Spleen (tissue), 11 donors: ENCODE measurements around the gene FREM2. TPM values are rescaled to one million over a fixed set of nuclear protein-coding genes. Genes with fewer than 3 reads are reported as not detected.

Source experiments
- DNase-seq: peaks from one replicate; pipeline ENCODE4 v3.0.0-alpha.2; 2020
- H3K27ac ChIP-seq, 8 donors: fragments of 200-600 bp; sonication (generic) in 7 of 8; 1 replicate in 4 of 8; 2 replicates in 4 of 8; pipeline versions ENCODE4 v1.5.0 to v1.8.0; 2016 to 2021; ENCODE audit warnings: inconsistent platforms in 4 of 8, mild to moderate bottlenecking in 4 of 8, moderate library complexity in 1 of 8
- H3K27me3 ChIP-seq, 7 donors: fragments of 200-600 bp; sonication (generic) in 6 of 7; replicated peaks in 1 of 7; 1 replicate in 4 of 7; 2 replicates in 3 of 7; pipeline versions ENCODE4 v1.5.0 to v1.8.0; 2016 to 2021; ENCODE audit warnings: inconsistent platforms in 3 of 7, mild to moderate bottlenecking in 1 of 7
- H3K36me3 ChIP-seq, 6 donors: fragments of 200-600 bp; sonication (generic) in 5 of 6; 1 replicate in 4 of 6; 2 replicates in 2 of 6; pipeline versions ENCODE4 v1.5.0 to v1.8.0; 2016 to 2021; ENCODE audit warnings: inconsistent platforms in 2 of 6
- H3K4me1 ChIP-seq, 6 donors: fragments of 200-600 bp; sonication (generic) in 5 of 6; 1 replicate in 3 of 6; 2 replicates in 3 of 6; pipeline versions ENCODE4 v1.5.0 to v1.8.0; 2016 to 2021; ENCODE audit warnings: inconsistent platforms in 3 of 6
- H3K4me3 ChIP-seq, 8 donors: fragments of 200-600 bp; sonication (generic) in 7 of 8; 1 replicate in 4 of 8; 2 replicates in 4 of 8; pipeline versions ENCODE4 v1.5.0 to v1.8.0; 2016 to 2021; ENCODE audit warnings: inconsistent platforms in 4 of 8, mild to moderate bottlenecking in 4 of 8, moderate library complexity in 2 of 8
- H3K9me3 ChIP-seq, 8 donors: fragments of 200-600 bp; sonication (generic) in 7 of 8; 1 replicate in 4 of 8; 2 replicates in 4 of 8; pipeline versions ENCODE4 v1.5.0 to v1.8.0; 2016 to 2021; ENCODE audit warnings: inconsistent platforms in 4 of 8
- CTCF ChIP-seq, 11 experiments: fragments of 200-600 bp in 7 of 11; fragments of 450-650 bp in 4 of 11; sonication (generic) in 4 of 11; IDR thresholded peaks in 8 of 11; conservative IDR thresholded peaks in 3 of 11; 1 replicate in 7 of 11; 2 replicates in 4 of 11; pipeline versions ENCODE4 v1.4.0 to v1.8.0; 2016 to 2021; ENCODE audit warnings: antibody characterized with exemption in 11 of 11, inconsistent platforms in 4 of 11, mild to moderate bottlenecking in 1 of 11
- POLR2A ChIP-seq, 3 donors: fragments of 450-650 bp; IDR thresholded peaks; one replicate each; pipeline ENCODE4 v1.5.1; 2017; ENCODE audit warnings: antibody characterized with exemption in 3 of 3, mild to moderate bottlenecking in 1 of 3
- POLR2AphosphoS5 ChIP-seq, 3 donors: sonication (generic); formaldehyde crosslinking; IDR thresholded peaks; one replicate each; pipeline ENCODE4 v1.5.1; 2017; ENCODE audit warnings: antibody characterized with exemption in 3 of 3
- WGBS, 5 donors: extraction: QIAGEN DNeasy Blood & Tissue Kit in 3 of 5; methylation state at CpG; one replicate each; pipeline versions ENCODE4 v1.1.5 to v1.1.7; 2013 to 2018; 5-methylcytosine and 5-hydroxymethylcytosine counted together
- intact Hi-C: fragments of 100-400 bp; cut with DNase I; formaldehyde crosslinking; loops from one replicate; pipeline ENCODE4 v1.15.0; 2023; ENCODE audit warnings: low total_unique reads
- polyA plus RNA-seq, 3 donors: library from polyadenylated mRNA; stranded (reverse); fragments of 200-250 nt; gene quantifications; one replicate each; pipeline ENCODE4 v1.2.1, GENCODE V29; 2013
- total RNA-seq, 7 donors: library from RNA; depleted of rRNA in 3 of 7; stranded (reverse); fragments of >200 nt in 3 of 7; fragmentation: NEBNext Ultra II Directional in 4 of 7; extraction: Animal tissue kit (Norgen Biotek cat#: 25700) in 4 of 7; gene quantifications; one replicate each; pipeline versions ENCODE4 v1.1.0 to v1.2.1, GENCODE V29; 2016 to 2021
- donor health status: healthy with polysubstance abuse.
- donor health status: DM: no; HTN: no; CAD: no; lungs with moderate emphysema.
- donor health status: DM: no; HTN: no; CAD: no.
- donor health status: Bipolar disorder and iron deficiency.
- donor health status: healthy.
- donor health status: DM: no; HTN: no; CAD: no.
- donor health status: DM: yes; HTN: yes; CAD: no.

Gene FREM2
- total and polyA plus RNA-seq, 10 donors: 0.03 to 0.93 (median 0.21) TPM; not detected in 2

GRCh38 chr13:38804061-38804460 lies 117.2 kb downstream of the FREM2 start:
- Histone ChIP-seq H3K4me1 (no peaks in the 10 kb centered on the region), H3K27me3 (no peaks in the 10 kb centered on the region), H3K27ac (no peak overlapping the region), H3K36me3 (no peaks in the 10 kb centered on the region), H3K9me3 (peaks cover 6 to 46% (median 35%) of the 10 kb centered on the region in 8 donors), H3K4me3 (no peak overlapping the region)
- intact Hi-C loops: no loop called here
- WGBS, 5 donors: 87 to 95% (median 92%) methylated on average over 2 of the region's 2 CpGs
- no peak for TF ChIP-seq POLR2AphosphoS5 (IDR thresholded peaks at IDR 0.05)
- no peak for TF ChIP-seq CTCF (IDR thresholded peaks at IDR 0.05 in 8 of 11, conservative IDR thresholded peaks at IDR 0.05 in 3 of 11)
- TF ChIP-seq POLR2A (IDR thresholded peaks at IDR 0.05): no peak
- no peak for DNase-seq

GRCh38 chr13:38804536-38804935 lies 117.7 kb downstream of the FREM2 start:
- no peak for DNase-seq
- Histone ChIP-seq H3K4me1 (no peaks in the 10 kb centered on the region), H3K27me3 (no peaks in the 10 kb centered on the region), H3K36me3 (no peaks in the 10 kb centered on the region), H3K4me3 (no peak overlapping the region), H3K9me3 (peaks cover 8 to 50% (median 40%) of the 10 kb centered on the region in 8 donors), H3K27ac (no peak overlapping the region)
- 69 to 81% (median 76%) methylated on average over 1 of the region's 1 CpG for WGBS, 5 donors
- no peak for TF ChIP-seq CTCF (IDR thresholded peaks at IDR 0.05 in 8 of 11, conservative IDR thresholded peaks at IDR 0.05 in 3 of 11)
- no peak for TF ChIP-seq POLR2A (IDR thresholded peaks at IDR 0.05)
- no peak for TF ChIP-seq POLR2AphosphoS5 (IDR thresholded peaks at IDR 0.05)
- intact Hi-C loops: no loop called here

- H3K27me3 ChIP-seq: no peaks in the 10 kb centered on the region
- no peak overlapping the region for H3K4me3 ChIP-seq
- 38 to 79% (median 63%) methylated on average over 1 of the region's 1 CpG for WGBS, 5 donors
- no peak overlapping the region for H3K27ac ChIP-seq
- H3K9me3 ChIP-seq: peaks cover 0 to 46% (median 32%) of the 10 kb centered on the region in 8 donors
- no peak for DNase-seq
- H3K4me1 ChIP-seq: no peaks in the 10 kb centered on the region
- no peaks in the 10 kb centered on the region for H3K36me3 ChIP-seq
- TF ChIP-seq POLR2A (IDR thresholded peaks at IDR 0.05) (no peak), CTCF (IDR thresholded peaks at IDR 0.05 in 8 of 11, conservative IDR thresholded peaks at IDR 0.05 in 3 of 11) (no peak), POLR2AphosphoS5 (IDR thresholded peaks at IDR 0.05) (no peak)
- intact Hi-C loops: no loop called here
Observed at GRCh38 chr13:38814331-38814730, 127.5 kb downstream of the FREM2 start.

DNA sequence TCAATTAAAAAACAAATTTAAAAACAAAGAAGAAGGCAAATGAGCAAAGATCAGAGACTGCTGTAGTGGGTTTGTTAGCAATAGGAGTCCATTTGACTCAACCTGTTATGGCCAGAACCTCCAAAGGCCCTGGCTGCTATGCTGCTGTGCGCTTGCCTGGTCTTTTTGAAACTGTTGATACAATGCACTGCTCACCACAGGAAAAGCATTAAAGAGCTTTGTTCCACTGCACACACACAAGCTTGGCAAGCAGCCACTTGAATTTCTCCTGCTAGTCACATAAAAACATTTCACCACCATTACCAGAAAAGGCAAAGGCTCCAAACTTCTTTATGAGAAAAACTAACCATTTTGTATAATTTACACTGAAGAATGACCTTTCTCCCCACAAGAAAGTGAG lies 132.2 kb downstream of the FREM2 start:
- Histone ChIP-seq H3K4me3 (no peak overlapping the region), H3K27ac (no peak overlapping the region), H3K4me1 (no peaks in the 10 kb centered on the region), H3K9me3 (peaks cover 0 to 8% (median 0%) of the 10 kb centered on the region in 8 donors), H3K27me3 (no peaks in the 10 kb centered on the region), H3K36me3 (no peaks in the 10 kb centered on the region)
- intact Hi-C loops: no loop called here
- 32 to 53% (median 44%) methylated on average over 1 of the region's 1 CpG for WGBS, 5 donors
- no peak for DNase-seq
- no peak for TF ChIP-seq POLR2AphosphoS5 (IDR thresholded peaks at IDR 0.05)
- TF ChIP-seq POLR2A (IDR thresholded peaks at IDR 0.05): no peak
- no peak for TF ChIP-seq CTCF (IDR thresholded peaks at IDR 0.05 in 8 of 11, conservative IDR thresholded peaks at IDR 0.05 in 3 of 11)
